H1 (cell line): ENCODE data around the gene INA. TPM values are rescaled to one million over a fixed set of nuclear protein-coding genes. Genes with fewer than 3 reads are reported as not detected.

ENCODE experiments used
- polyA plus RNA-seq, 7 experiments: library from polyadenylated mRNA; depleted of rRNA in 3 of 7; stranded (reverse) in 5 of 7; unstranded in 2 of 7; fragments of >200 nt in 5 of 7; fragments of 200-250 nt in 2 of 7; gene quantifications; 1 replicate in 5 of 7; 2 replicates in 1 of 7; 4 replicates in 1 of 7; pipeline versions ENCODE4 v1.2.1 to v1.2.3, GENCODE V29; 2011 to 2013; ENCODE audit warnings: missing spikeins in 2 of 7, mixed read lengths in 2 of 7
- small RNA-seq: library from polyadenylated mRNA; stranded (forward); fragments of <200 nt; extraction: miRNeasy Mini kit (QIAGEN cat#:217004); gene quantifications from one replicate; pipeline ENCODE3, GENCODE V24; 2013; ENCODE audit not compliant: insufficient read depth
- total RNA-seq: library from RNA; stranded (reverse); fragmentation: NEBNext Ultra II Directional; extraction: Animal tissue kit (Norgen Biotek cat#: 25700); gene quantifications from 2 replicates; pipeline ENCODE4 v1.2.1, GENCODE V29; 2021

The INA gene
- total and polyA plus RNA-seq, 2 of the 8 experiments (the other 6 are each of a cell fraction or from before 2014, with no cell fraction given) = 17.1 to 18.1 TPM

Small RNA genes within 50 kb of the gene (small RNA-seq; reads per million reads assigned to genes)
- not detected for gene RNU11-3P

Other genes with a start within 250 kb of the INA start
- gene NT5C2, start 83.9 kb upstream of the INA start, total RNA-seq = 84.2 and 106 TPM in 2 replicates
- 29.4 and 35.2 TPM in 2 replicates for gene NT5C2, start 83.9 kb upstream of the INA start, polyA plus RNA-seq (2011; rRNA removed)
- gene RPEL1, start 31.3 kb upstream of the INA start, total RNA-seq = not detected in 2 replicates
- 0.12 and 0.13 TPM in 2 replicates for gene RPEL1, start 31.3 kb upstream of the INA start, polyA plus RNA-seq (2011; rRNA removed)
- gene PCGF6, start 74.0 kb downstream of the INA start, total RNA-seq = 16.2 and 18.6 TPM in 2 replicates
- gene PCGF6, start 74.0 kb downstream of the INA start, polyA plus RNA-seq (2011; rRNA removed) = 4.0 and 6.9 TPM in 2 replicates
- 14.5 and 15.6 TPM in 2 replicates for gene TAF5, start 90.8 kb downstream of the INA start, total RNA-seq
- 4.0 and 5.8 TPM in 2 replicates for gene TAF5, start 90.8 kb downstream of the INA start, polyA plus RNA-seq (2011; rRNA removed)
- gene ATP5MK, start 119.3 kb downstream of the INA start, total RNA-seq = 312 and 339 TPM in 2 replicates
- gene ATP5MK, start 119.3 kb downstream of the INA start, polyA plus RNA-seq (2011; rRNA removed) = 144 and 280 TPM in 2 replicates
- gene PDCD11, start 119.5 kb downstream of the INA start, total RNA-seq = 78.5 and 79.1 TPM in 2 replicates
- gene PDCD11, start 119.5 kb downstream of the INA start, polyA plus RNA-seq (2011; rRNA removed) = 18.1 and 24.3 TPM in 2 replicates
- 1.2 and 1.9 TPM in 2 replicates for gene CALHM2, start 175.2 kb downstream of the INA start, total RNA-seq
- gene CALHM2, start 175.2 kb downstream of the INA start, polyA plus RNA-seq (2011; rRNA removed) = 2.4 and 2.5 TPM in 2 replicates
- gene CALHM1, start 181.8 kb downstream of the INA start, total RNA-seq = 0.34 TPM in 1 of 2 replicates, not detected in the other
- 0.29 and 0.49 TPM in 2 replicates for gene CALHM1, start 181.8 kb downstream of the INA start, polyA plus RNA-seq (2011; rRNA removed)
- gene CALHM3, start 202.1 kb downstream of the INA start, total RNA-seq = 0.17 TPM in 1 of 2 replicates, not detected in the other
- gene CALHM3, start 202.1 kb downstream of the INA start, polyA plus RNA-seq (2011; rRNA removed) = 0.42 and 0.60 TPM in 2 replicates
- 0.58 and 0.73 TPM in 2 replicates for gene NEURL1, start 216.6 kb downstream of the INA start, total RNA-seq
- 0.52 and 0.54 TPM in 2 replicates for gene NEURL1, start 216.6 kb downstream of the INA start, polyA plus RNA-seq (2011; rRNA removed)